Measurements from ENCODE around the gene PGAM2. TPM values are rescaled to one million over a fixed set of nuclear protein-coding genes. Genes with fewer than 3 reads are reported as not detected.

The PGAM2 gene
- polyA plus RNA-seq, 2 of the 4 experiments (the other 2 are of a cell fraction) = not detected

GRCh38 chr7:44094883-44095592 is 29.7 kb upstream of the PGAM2 start:
- Histone ChIP-seq H3K27ac (no peak overlapping the region), H3K4me1 (no peaks in the 10 kb centered on the region), H3K4me3 (no peak overlapping the region), H3K4me2 (no peak overlapping the region), H3K9me3 (no peaks in the 10 kb centered on the region)
- DNase-seq (ENCODE audit: low read depth in 1 of 2, low spot score in 1 of 2) = no peak
- TF ChIP-seq NPAS2 (CRISPR knock-in tag; IDR thresholded peaks at IDR 0.05; ENCODE audit: borderline replicate concordance) (no peak), HOXB13 (CRISPR knock-in tag; IDR thresholded peaks at IDR 0.05; ENCODE audit: low read depth) (no peak), FOSB (CRISPR knock-in tag; IDR thresholded peaks at IDR 0.05) (no peak), MAZ (IDR thresholded peaks at IDR 0.05; ENCODE audit: borderline replicate concordance, low read depth, low read length) (no peak), ZNF302 (CRISPR knock-in tag; IDR thresholded peaks at IDR 0.05) (no peak), HMGXB4 (CRISPR knock-in tag; IDR thresholded peaks at IDR 0.05; ENCODE audit: borderline replicate concordance) (no peak), JUNB (IDR thresholded peaks at IDR 0.05) (no peak), ZSCAN20 (CRISPR knock-in tag; IDR thresholded peaks at IDR 0.05) (no peak), USF2 (IDR thresholded peaks at IDR 0.05) (no peak), EHMT2 (IDR thresholded peaks at IDR 0.05; ENCODE audit: low read depth) (no peak), MAFK (IDR thresholded peaks at IDR 0.05; ENCODE audit: partially characterized antibody) (no peak), MYC (IDR thresholded peaks at IDR 0.05; ENCODE audit: borderline replicate concordance, low read length) (no peak), RNF2 (IDR thresholded peaks at IDR 0.05; ENCODE audit: borderline replicate concordance, low read depth) (no peak), BHLHE40 (IDR thresholded peaks at IDR 0.05; ENCODE audit: low read depth, low read length) (no peak), RARB (CRISPR knock-in tag; IDR thresholded peaks at IDR 0.05) (no peak), ESRRA (IDR thresholded peaks at IDR 0.05; ENCODE audit: borderline replicate concordance, low read length) (no peak)
- ChIA-PET POLR2A (no interaction called here), CTCF (interaction anchor here (0.5 to 1.1 kb wide), 2 partner anchors 9 to 373 kb away, joined by 3 to 5 read pairs; no protein-coding TSS in a partner anchor)
- ATAC-seq = no peak
- 57% methylated on average over 2 of the region's 2 CpGs for WGBS (ENCODE audit: missing lambda C conversion rate)
- no peak for FAIRE-seq

GRCh38 chr7:44094365-44094764 is 29.0 kb upstream of the PGAM2 start:
- TF ChIP-seq PBX3 (IDR thresholded peaks at IDR 0.05) (no peak), FOSL2 (IDR thresholded peaks at IDR 0.05) (no peak), FOSL2 (CRISPR knock-in tag; IDR thresholded peaks at IDR 0.05) (no peak), CBX8 (IDR thresholded peaks at IDR 0.05) (no peak), ELK1 (IDR thresholded peaks at IDR 0.05; ENCODE audit: low read depth, low read length) (no peak), RNF2 (IDR thresholded peaks at IDR 0.05; ENCODE audit: borderline replicate concordance, low read depth) (no peak), HDAC2 (IDR thresholded peaks at IDR 0.05) (no peak), SMC3 (IDR thresholded peaks at IDR 0.05) (no peak), HOXB5 (CRISPR knock-in tag; IDR thresholded peaks at IDR 0.05) (no peak), ESRRA (IDR thresholded peaks at IDR 0.05; ENCODE audit: borderline replicate concordance, low read length) (no peak), NFE2L2 (conservative IDR thresholded peaks at IDR 0.05; ENCODE audit: low read length) (no peak), JUN (IDR thresholded peaks at IDR 0.05) (no peak), BHLHE40 (IDR thresholded peaks at IDR 0.05; ENCODE audit: low read depth, low read length) (no peak), EHMT2 (IDR thresholded peaks at IDR 0.05; ENCODE audit: low read depth) (no peak), MAFK (IDR thresholded peaks at IDR 0.05; ENCODE audit: partially characterized antibody) (no peak), HOXB13 (CRISPR knock-in tag; IDR thresholded peaks at IDR 0.05; ENCODE audit: low read depth) (no peak), POLR2A (IDR thresholded peaks at IDR 0.05; ENCODE audit: low read length) (no peak)
- WGBS (ENCODE audit: missing lambda C conversion rate) = 57% methylated on average over 2 of the region's 2 CpGs
- Histone ChIP-seq H3K4me2 (no peak overlapping the region), H3K4me1 (no peaks in the 10 kb centered on the region), H3K9me3 (no peaks in the 10 kb centered on the region), H3K27ac (no peak overlapping the region), H3K4me3 (no peak overlapping the region)
- POLR2A ChIA-PET = no interaction called here
- no peak for FAIRE-seq
- DNase-seq (ENCODE audit: low read depth in 1 of 2, low spot score in 1 of 2) = no peak
- no peak for ATAC-seq
- CTCF ChIA-PET = interaction anchor here (1.2 kb wide), 1 partner anchor 22 kb away, joined by 3 read pairs; no protein-coding TSS in a partner anchor
